HepG2 (cell line): Measurements from ENCODE around the gene IGFLR1. TPM values are rescaled to one million over a fixed set of nuclear protein-coding genes. Genes with fewer than 3 reads are reported as not detected.

Source experiments
- ATF7-NPFF ChIP-seq: sonication (generic); formaldehyde crosslinking; IDR thresholded peaks from 2 replicates; pipeline ENCODE4 v1.8.1; 2023; ENCODE audit warnings: mild to moderate bottlenecking, low read depth, missing genetic modification reagents, moderate library complexity
- CREB1 ChIP-seq, 2 experiments: fragments of 450-650 bp in 1 of 2; IDR thresholded peaks; 2 replicates each; pipeline ENCODE4 v1.6.1; 2016 to 2017; ENCODE audit warnings: control low read depth in 1 of 2, mild to moderate bottlenecking in 1 of 2, missing compliant biosample characterization in 1 of 2, missing genetic modification characterization in 1 of 2
- E2F2 ChIP-seq: sonication (generic); formaldehyde crosslinking; IDR thresholded peaks from 2 replicates; pipeline ENCODE4 v1.4.0; 2020; ENCODE audit warnings: missing genetic modification reagents, borderline replicate concordance
- ETV5 ChIP-seq: IDR thresholded peaks from 2 replicates; pipeline ENCODE4 v1.6.1; 2018; ENCODE audit warnings: missing biosample characterization, missing genetic modification reagents, inconsistent platforms, borderline replicate concordance
- GATAD2A ChIP-seq: IDR thresholded peaks from 2 replicates; pipeline ENCODE4 v1.6.1; 2016
- KAT8 ChIP-seq: IDR thresholded peaks from 2 replicates; pipeline ENCODE4 v1.6.1; 2016; ENCODE audit warnings: missing genetic modification reagents, missing compliant biosample characterization
- MEIS2 ChIP-seq: sonication (generic); formaldehyde crosslinking; IDR thresholded peaks from 2 replicates; pipeline ENCODE4 v1.9.0; 2021; ENCODE audit warnings: mild to moderate bottlenecking, missing genetic modification reagents
- MYNN ChIP-seq: sonication (generic); formaldehyde crosslinking; IDR thresholded peaks from 2 replicates; pipeline ENCODE4 v1.4.0; 2020; ENCODE audit warnings: mild to moderate bottlenecking, low read depth, missing genetic modification reagents
- PCBP1 ChIP-seq: fragments of 200-400 bp; formaldehyde crosslinking; IDR thresholded peaks from 2 replicates; pipeline ENCODE4 v1.6.1; 2017; ENCODE audit warnings: mild to moderate bottlenecking, low read depth, low read length, borderline replicate concordance
- PPARG ChIP-seq: conservative IDR thresholded peaks from 2 replicates; pipeline ENCODE4 v1.6.1; 2016; ENCODE audit warnings: missing biosample characterization, missing genetic modification reagents
- PRMT3 ChIP-seq: sonication (generic); formaldehyde crosslinking; IDR thresholded peaks from 2 replicates; pipeline ENCODE4 v1.8.1; 2022; ENCODE audit warnings: low read depth, mild to moderate bottlenecking, moderate library complexity, missing genetic modification reagents, borderline replicate concordance
- RAD21 ChIP-seq: fragments of 450-650 bp; formaldehyde crosslinking; IDR thresholded peaks from 2 replicates; pipeline ENCODE4 v1.5.0; 2020; ENCODE audit warnings: mild to moderate bottlenecking
- RXRA ChIP-seq: sonication (generic); formaldehyde crosslinking; IDR thresholded peaks from 2 replicates; pipeline ENCODE4 v1.5.1; 2020; ENCODE audit warnings: missing genetic modification reagents
- SAP130 ChIP-seq: IDR thresholded peaks from 2 replicates; pipeline ENCODE4 v1.6.1; 2016; ENCODE audit warnings: low read depth
- SUZ12 ChIP-seq: fragments of 150-350 bp; IDR thresholded peaks from 2 replicates; pipeline ENCODE4 v1.6.1; 2014; ENCODE audit warnings: low read depth, low read length
- TCF7L2 ChIP-seq: IDR thresholded peaks from 2 replicates; pipeline ENCODE4 v1.6.1; 2011; ENCODE audit warnings: mild to moderate bottlenecking, low read depth, low read length, moderate library complexity
- TFDP1 ChIP-seq: IDR thresholded peaks from 2 replicates; pipeline ENCODE4 v1.6.1; 2016; ENCODE audit warnings: missing compliant biosample characterization, missing genetic modification reagents, borderline replicate concordance
- YEATS4 ChIP-seq: sonication (generic); formaldehyde crosslinking; IDR thresholded peaks from 2 replicates; pipeline ENCODE4 v1.4.0; 2020; ENCODE audit warnings: missing genetic modification reagents, borderline replicate concordance
- YY1 ChIP-seq: IDR thresholded peaks from 2 replicates; pipeline ENCODE4 v1.6.1; 2011; ENCODE audit warnings: low read length, low read depth, moderate library complexity, mild to moderate bottlenecking; ENCODE audit not compliant: insufficient read depth, insufficient replicate concordance
- ZBTB2 ChIP-seq: sonication (generic); formaldehyde crosslinking; IDR thresholded peaks from 2 replicates; pipeline ENCODE4 v1.8.0; 2022; ENCODE audit warnings: low read depth, missing genetic modification reagents
- ZFX ChIP-seq: sonication (generic); formaldehyde crosslinking; IDR thresholded peaks from 2 replicates; pipeline ENCODE4 v1.4.0; 2020; ENCODE audit warnings: mild to moderate bottlenecking, low read depth, missing genetic modification reagents, moderate library complexity
- ZNF263 ChIP-seq: sonication (generic); formaldehyde crosslinking; IDR thresholded peaks from 2 replicates; pipeline ENCODE4 v1.4.0; 2020; ENCODE audit warnings: missing genetic modification reagents
- ZNF30 ChIP-seq: sonication (generic); formaldehyde crosslinking; IDR thresholded peaks from 2 replicates; pipeline ENCODE4 v1.5.0; 2020; ENCODE audit warnings: mild to moderate bottlenecking, missing genetic modification reagents
- ZNF501 ChIP-seq: sonication (generic); formaldehyde crosslinking; IDR thresholded peaks from 2 replicates; pipeline ENCODE4 v1.5.1; 2020; ENCODE audit warnings: mild to moderate bottlenecking, moderate library complexity, missing genetic modification reagents
- ZNF567 ChIP-seq: sonication (generic); formaldehyde crosslinking; IDR thresholded peaks from 2 replicates; pipeline ENCODE4 v1.8.1; 2023; ENCODE audit warnings: mild to moderate bottlenecking, missing genetic modification reagents, borderline replicate concordance
- polyA plus RNA-seq, 8 experiments: library from polyadenylated mRNA; depleted of rRNA in 3 of 8; stranded (reverse) in 7 of 8; unstranded in 1 of 8; fragments of >200 nt; fragmentation: Illumina TruSeq in 4 of 8; extraction: Trizol in 4 of 8; gene quantifications; 2 replicates each; pipeline versions ENCODE4 v1.2.1 to v1.2.3, GENCODE V29; 2011 to 2016; ENCODE audit warnings: low read depth in 4 of 8, missing spikeins in 1 of 8, mixed read lengths in 1 of 8; ENCODE audit not compliant: insufficient read depth in 1 of 8
- total RNA-seq, 5 experiments: library from RNA; depleted of rRNA; stranded (reverse); fragments of >200 nt; fragmentation: Illumina TruSeq; extraction: Trizol; gene quantifications; 2 replicates each; pipeline ENCODE4 v1.2.3, GENCODE V29; 2016; ENCODE audit warnings: low read depth in 1 of 5

The IGFLR1 gene
- total and polyA plus RNA-seq, 2 of the 13 experiments (the other 11 are each of a cell fraction or from before 2014, with no cell fraction given) = 5.4 to 8.9 TPM

DNA sequence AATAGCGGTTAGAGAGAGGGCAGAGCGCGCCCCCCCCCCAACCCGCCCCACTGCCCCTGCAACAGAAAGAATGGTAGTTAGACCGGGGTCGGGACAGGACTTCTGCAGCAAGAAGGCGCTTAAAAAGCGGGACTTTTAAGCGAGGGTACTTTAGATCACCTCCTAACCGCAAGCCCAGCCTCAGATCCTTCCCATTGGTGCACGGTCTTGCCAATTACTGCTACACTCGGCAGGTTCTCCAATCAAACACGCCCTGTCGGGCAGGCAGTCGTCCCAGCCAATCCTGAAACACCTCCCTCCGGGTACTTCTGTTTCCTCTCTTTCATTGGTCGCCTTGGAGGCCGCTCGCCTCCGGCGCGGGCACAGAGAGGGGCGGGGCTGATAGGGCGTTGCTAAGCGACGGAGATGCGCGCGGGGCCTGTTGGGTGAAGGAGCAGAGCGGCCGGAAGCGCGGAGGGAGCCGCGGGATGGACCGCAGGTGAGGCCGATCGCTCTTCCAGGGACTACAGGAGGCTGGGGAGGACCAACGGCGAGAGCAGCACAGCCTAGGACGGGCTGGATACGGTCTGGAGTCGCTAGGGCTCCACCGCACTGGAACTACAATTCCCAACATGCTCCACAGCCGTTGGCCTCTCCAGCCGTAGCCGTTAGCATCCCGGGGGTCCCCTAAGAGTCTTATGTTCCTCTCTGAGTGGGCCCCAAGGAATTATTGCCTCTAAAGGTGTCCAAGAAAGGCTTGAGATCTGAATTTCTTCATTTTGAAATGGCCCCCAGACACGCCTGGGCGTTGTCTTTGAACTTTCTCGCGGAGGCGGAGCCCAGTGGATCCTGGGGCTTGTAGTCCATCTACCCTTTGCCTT lies 15.7 kb upstream of the IGFLR1 start, which contains the start of gene PROSER3 (continued):
- TF ChIP-seq RAD21 = no peak
- TF ChIP-seq PPARG (CRISPR knock-in tag) = peak; percentile 14; the same call in 1 of the 2 replicates
- TF ChIP-seq ATF7-NPFF (CRISPR knock-in tag) = no peak
- peak; percentile 80 for TF ChIP-seq ZFX
- TF ChIP-seq ZNF567 = peak; percentile 88; the same call in 1 of the 2 replicates
- no peak for TF ChIP-seq TCF7L2
- peak; percentile 86 for TF ChIP-seq ETV5
- peak; percentile 42; the same call in 1 of the 2 replicates for TF ChIP-seq ZNF501 (CRISPR knock-in tag)
- peak; percentile 29; the same call in 1 of the 2 replicates for TF ChIP-seq RXRA
- TF ChIP-seq GATAD2A = 0 out of 2 replicates have a peak, but pooled peaks have one; percentile 10
- TF ChIP-seq MEIS2 (CRISPR knock-in tag) = 0 out of 2 replicates have a peak, but pooled peaks have one; percentile 69
- no peak for TF ChIP-seq PRMT3 (CRISPR knock-in tag)
- TF ChIP-seq TFDP1 (CRISPR knock-in tag) = peak; percentile 83
- no peak for TF ChIP-seq ZNF30 (CRISPR knock-in tag)
- no peak for TF ChIP-seq ZBTB2 (CRISPR knock-in tag)
- peak; percentile 86 for TF ChIP-seq ZNF263 (CRISPR knock-in tag)
- TF ChIP-seq CREB1 (IDR thresholded peaks at IDR 0.05) = peak; percentile 78
- peak; percentile 87 for TF ChIP-seq CREB1 (CRISPR knock-in tag; IDR thresholded peaks at IDR 0.05)
- TF ChIP-seq E2F2 (CRISPR knock-in tag) = peak; percentile 89; the same call in 1 of the 2 replicates
- TF ChIP-seq YEATS4 (CRISPR knock-in tag) = 0 out of 2 replicates have a peak, but pooled peaks have one; percentile 3
- TF ChIP-seq KAT8 (CRISPR knock-in tag) = peak; percentile 55
- TF ChIP-seq MYNN = no peak
- peak; percentile 87 for TF ChIP-seq SAP130 (CRISPR knock-in tag)
- peak; percentile 53; the same call in 1 of the 2 replicates for TF ChIP-seq PCBP1
- peak; percentile 82 for TF ChIP-seq YY1
- TF ChIP-seq SUZ12 = peak; percentile 40
